H1 (cell line): ENCODE measurements around the gene SRPRB. TPM values are rescaled to one million over a fixed set of nuclear protein-coding genes. Genes with fewer than 3 reads are reported as not detected.

ENCODE experiments used
- CTCF ChIA-PET: fragments of 300-600 bp; sonication (Branson Sonifier 250); formaldehyde crosslinking; loops from one replicate; lab custom pipeline; 2021; ENCODE audit not compliant: partially characterized antibody; lab: Charles Lee
- POLR2A ChIA-PET: fragments of 300-600 bp; sonication (Branson Sonifier 250); formaldehyde crosslinking; loops from one replicate; lab custom pipeline; 2021; ENCODE audit warnings: inconsistent platforms; ENCODE audit not compliant: partially characterized antibody; lab: Charles Lee
- DNase-seq, 2 experiments: peaks; one replicate each; pipeline versions ENCODE4 v3.0.0 to v3.0.0-alpha.2; 2010 to 2022; ENCODE audit warnings: low spot score in 2 of 2, low read depth in 1 of 2, mixed read lengths in 1 of 2
- FAIRE-seq: peaks from 2 replicates; lab custom pipeline; 2011; peaks lifted over from hg19 to GRCh38; lab: Jason Lieb, UNC
- H2AFZ ChIP-seq: 2 replicates; pipeline ENCODE4 v1.8.1; 2012; ENCODE audit warnings: low read length, inconsistent platforms
- H2AK5ac ChIP-seq: 2 replicates; pipeline ENCODE4 v1.6.1; 2013; ENCODE audit warnings: low read depth, low read length
- H2BK120ac ChIP-seq: replicated peaks from 2 replicates; pipeline ENCODE3; 2013; ENCODE audit warnings: low read depth, low read length, inconsistent platforms
- H2BK12ac ChIP-seq: 2 replicates; pipeline ENCODE4 v1.6.1; 2013; ENCODE audit warnings: low read depth, low read length
- H2BK15ac ChIP-seq: 2 replicates; pipeline ENCODE4 v1.6.1; 2013; ENCODE audit warnings: low read length
- H2BK20ac ChIP-seq: 2 replicates; pipeline ENCODE4 v1.6.1; 2013; ENCODE audit warnings: low read length
- H2BK5ac ChIP-seq: 2 replicates; pipeline ENCODE4 v1.6.1; 2013; ENCODE audit warnings: low read depth, low read length
- H3K14ac ChIP-seq: 2 replicates; pipeline ENCODE4 v1.6.1; 2013; ENCODE audit warnings: inconsistent platforms; ENCODE audit not compliant: insufficient read length
- H3K18ac ChIP-seq: 2 replicates; pipeline ENCODE4 v1.6.1; 2013; ENCODE audit warnings: low read length; ENCODE audit errors: extremely low read depth
- H3K23ac ChIP-seq: 2 replicates; pipeline ENCODE4 v1.6.1; 2013; ENCODE audit warnings: inconsistent platforms; ENCODE audit not compliant: insufficient read length
- H3K23me2 ChIP-seq: 2 replicates; pipeline ENCODE4 v1.6.1; 2013; ENCODE audit warnings: low read depth, low read length
- H3K27ac ChIP-seq: 2 replicates; pipeline ENCODE4 v1.6.1; 2011; ENCODE audit warnings: low read depth, low read length, inconsistent platforms
- H3K27me3 ChIP-seq, 4 experiments: replicated peaks in 1 of 4; 1 replicate in 1 of 4; 2 replicates in 3 of 4; pipeline versions ENCODE4 v1.6.1 to v1.8.1; 2011 to 2013; ENCODE audit warnings: low read length in 3 of 4, mild to moderate bottlenecking in 3 of 4, inconsistent platforms in 2 of 4, mixed read lengths in 2 of 4, moderate library complexity in 1 of 4; ENCODE audit not compliant: control insufficient read depth in 3 of 4, insufficient read depth in 3 of 4; ENCODE audit errors: extremely low read depth in 1 of 4
- H3K36me3 ChIP-seq, 4 experiments: 2 replicates each; pipeline versions ENCODE4 v1.6.1 to v1.8.1; 2011 to 2013; ENCODE audit warnings: mild to moderate bottlenecking in 4 of 4, low read length in 3 of 4, moderate library complexity in 2 of 4, control low read depth in 1 of 4, inconsistent platforms in 1 of 4; ENCODE audit not compliant: insufficient read depth in 4 of 4, control insufficient read depth in 2 of 4
- H3K4ac ChIP-seq: replicated peaks from 2 replicates; pipeline ENCODE3; 2013; ENCODE audit warnings: low read length, low read depth, mixed read lengths, inconsistent platforms; ENCODE audit not compliant: insufficient read length
- H3K4me1 ChIP-seq, 4 experiments: replicated peaks in 1 of 4; 1 replicate in 1 of 4; 2 replicates in 3 of 4; pipeline versions ENCODE4 v1.6.1 to v1.8.1; 2011 to 2013; ENCODE audit warnings: low read length in 3 of 4, inconsistent platforms in 2 of 4, mixed read lengths in 1 of 4; ENCODE audit not compliant: insufficient read depth in 4 of 4, control insufficient read depth in 3 of 4
- H3K4me2 ChIP-seq, 2 experiments: 2 replicates each; pipeline versions ENCODE4 v1.6.1 to v1.8.1; 2011 to 2013; ENCODE audit warnings: low read depth in 2 of 2, low read length in 2 of 2, control low read depth in 1 of 2, inconsistent platforms in 1 of 2, mild to moderate bottlenecking in 1 of 2; ENCODE audit not compliant: insufficient read depth in 1 of 2
- H3K4me3 ChIP-seq, 4 experiments: fragments of 200-600, 300-600 bp in 1 of 4; sonication (generic), shearing (Covaris generic), sonication (Bioruptor Twin) in 1 of 4; 2 replicates each; pipeline versions ENCODE4 v1.5.1 to v1.8.1; 2011 to 2016; ENCODE audit warnings: low read length in 4 of 4, low read depth in 3 of 4, control low read depth in 2 of 4, inconsistent platforms in 2 of 4, mild to moderate bottlenecking in 2 of 4, mixed read lengths in 1 of 4, moderate library complexity in 1 of 4; ENCODE audit not compliant: insufficient read depth in 2 of 4; ENCODE audit errors: extremely low read depth in 1 of 4
- H3K56ac ChIP-seq: replicated peaks from 2 replicates; pipeline ENCODE3; 2013; ENCODE audit warnings: low read depth, mild to moderate bottlenecking, mixed read lengths, low read length, inconsistent platforms; ENCODE audit not compliant: insufficient read length
- H3K79me1 ChIP-seq: 2 replicates; pipeline ENCODE4 v1.6.1; 2013; ENCODE audit warnings: low read depth, low read length, control low read depth
- H3K79me2 ChIP-seq, 2 experiments: 2 replicates each; pipeline versions ENCODE4 v1.6.1 to v1.8.1; 2012 to 2013; ENCODE audit warnings: low read length in 2 of 2, mild to moderate bottlenecking in 2 of 2, inconsistent platforms in 1 of 2; ENCODE audit not compliant: insufficient read depth in 2 of 2, control insufficient read depth in 1 of 2
- H3K9ac ChIP-seq, 4 experiments: replicated peaks in 1 of 4; 1 replicate in 1 of 4; 2 replicates in 3 of 4; pipeline versions ENCODE4 v1.6.1 to v1.8.1; 2011 to 2013; ENCODE audit warnings: low read depth in 3 of 4, low read length in 3 of 4, control low read depth in 2 of 4, mild to moderate bottlenecking in 2 of 4, moderate library complexity in 2 of 4, inconsistent platforms in 1 of 4; ENCODE audit errors: extremely low read depth in 1 of 4
- H3K9me3 ChIP-seq, 2 experiments: 2 replicates each; pipeline versions ENCODE4 v1.6.1 to v1.8.1; 2012 to 2013; ENCODE audit warnings: mild to moderate bottlenecking in 2 of 2, moderate library complexity in 2 of 2, control low read depth in 1 of 2, inconsistent platforms in 1 of 2, low read depth in 1 of 2, low read length in 1 of 2, mixed read lengths in 1 of 2; ENCODE audit not compliant: insufficient read depth in 2 of 2
- H4K20me1 ChIP-seq, 2 experiments: replicated peaks in 1 of 2; 2 replicates each; pipeline versions ENCODE3 to v1.8.1; 2011 to 2013; ENCODE audit warnings: inconsistent platforms in 2 of 2, low read length in 2 of 2, mild to moderate bottlenecking in 1 of 2; ENCODE audit not compliant: insufficient read depth in 2 of 2, control insufficient read depth in 1 of 2
- H4K5ac ChIP-seq: 2 replicates; pipeline ENCODE4 v1.6.1; 2013; ENCODE audit warnings: low read length, low read depth, mixed read lengths, inconsistent platforms; ENCODE audit not compliant: insufficient read length
- H4K8ac ChIP-seq: 2 replicates; pipeline ENCODE4 v1.8.0; 2013; ENCODE audit warnings: mild to moderate bottlenecking, moderate library complexity, low read length, inconsistent platforms; ENCODE audit not compliant: insufficient read depth; ENCODE audit errors: extremely low read depth
- H4K91ac ChIP-seq: replicated peaks from 2 replicates; pipeline ENCODE3; 2013; ENCODE audit warnings: low read length, mixed read lengths, inconsistent platforms; ENCODE audit not compliant: insufficient read length
- BACH1 ChIP-seq: IDR thresholded peaks from 2 replicates; pipeline ENCODE4 v1.6.1; 2012; ENCODE audit warnings: low read length, improper control_type of control experiment
- CREB1 ChIP-seq: IDR thresholded peaks from 2 replicates; pipeline ENCODE4 v1.6.1; 2012; ENCODE audit warnings: inconsistent platforms
- GABPA ChIP-seq: IDR thresholded peaks from 2 replicates; pipeline ENCODE4 v1.6.1; 2011; ENCODE audit warnings: mild to moderate bottlenecking, low read length, moderate library complexity, borderline replicate concordance; ENCODE audit not compliant: insufficient read depth
- HDAC6 ChIP-seq: IDR thresholded peaks from one replicate; pipeline ENCODE4 v1.7.1; 2012; ENCODE audit warnings: low read depth, mild to moderate bottlenecking, inconsistent platforms, low read length, moderate library complexity
- JUND ChIP-seq: IDR thresholded peaks from 2 replicates; pipeline ENCODE4 v1.6.1; 2011; ENCODE audit warnings: mild to moderate bottlenecking, improper control_type of control experiment, low read length
- KDM1A ChIP-seq: fragments of 200-600, 300-600 bp; sonication (generic); IDR thresholded peaks from 2 replicates; pipeline ENCODE4 v1.7.1; 2016; ENCODE audit warnings: mild to moderate bottlenecking, low read length, borderline replicate concordance
- KDM4A ChIP-seq: IDR thresholded peaks from one replicate; pipeline ENCODE4 v1.7.1; 2012; ENCODE audit warnings: low read depth, mild to moderate bottlenecking, moderate library complexity, low read length, inconsistent platforms; ENCODE audit not compliant: severe bottlenecking
- KDM5A ChIP-seq: fragments of 200-600 bp; IDR thresholded peaks from 2 replicates; pipeline ENCODE4 v1.7.1; 2012; ENCODE audit warnings: mild to moderate bottlenecking, low read length, inconsistent platforms, mixed read lengths
- POU5F1 ChIP-seq: IDR thresholded peaks from 2 replicates; pipeline ENCODE4 v1.6.1; 2011; ENCODE audit warnings: low read depth, mild to moderate bottlenecking, low read length, moderate library complexity
- SRF ChIP-seq: IDR thresholded peaks from 2 replicates; pipeline ENCODE4 v1.6.1; 2011; ENCODE audit warnings: mild to moderate bottlenecking, low read depth, low read length, moderate library complexity
- WGBS, 2 experiments: shearing (Covaris generic) in 1 of 2; methylation state at CpG; one replicate each; pipeline versions ENCODE4 v1.1.6 to v1.1.7; 2013 to 2015; ENCODE audit warnings: low lambda C conversion rate in 2 of 2, mixed read lengths in 2 of 2, inconsistent platforms in 1 of 2, low coverage in 1 of 2, missing lambda C conversion rate in 1 of 2; ENCODE audit not compliant: insufficient replicate concordance in 2 of 2, insufficient coverage in 1 of 2, insufficient read length in 1 of 2; ENCODE audit errors: extremely low coverage in 1 of 2, missing lambda C conversion rate in 1 of 2; 5-methylcytosine and 5-hydroxymethylcytosine counted together
- polyA plus RNA-seq, 7 experiments: library from polyadenylated mRNA; depleted of rRNA in 3 of 7; stranded (reverse) in 5 of 7; unstranded in 2 of 7; fragments of >200 nt in 5 of 7; fragments of 200-250 nt in 2 of 7; gene quantifications; 1 replicate in 5 of 7; 2 replicates in 1 of 7; 4 replicates in 1 of 7; pipeline versions ENCODE4 v1.2.1 to v1.2.3, GENCODE V29; 2011 to 2013; ENCODE audit warnings: missing spikeins in 2 of 7, mixed read lengths in 2 of 7
- total RNA-seq: library from RNA; stranded (reverse); fragmentation: NEBNext Ultra II Directional; extraction: Animal tissue kit (Norgen Biotek cat#: 25700); gene quantifications from 2 replicates; pipeline ENCODE4 v1.2.1, GENCODE V29; 2021
- TF ChIP-seq, protein P1 (sequence below): IDR thresholded peaks from 2 replicates; pipeline ENCODE4 v1.6.1; 2012; ENCODE audit warnings: inconsistent platforms

SRPRB gene
- total and polyA plus RNA-seq, 2 of the 8 experiments (the other 6 are each of a cell fraction or from before 2014, with no cell fraction given): 15.9 to 49.8 TPM

DNA sequence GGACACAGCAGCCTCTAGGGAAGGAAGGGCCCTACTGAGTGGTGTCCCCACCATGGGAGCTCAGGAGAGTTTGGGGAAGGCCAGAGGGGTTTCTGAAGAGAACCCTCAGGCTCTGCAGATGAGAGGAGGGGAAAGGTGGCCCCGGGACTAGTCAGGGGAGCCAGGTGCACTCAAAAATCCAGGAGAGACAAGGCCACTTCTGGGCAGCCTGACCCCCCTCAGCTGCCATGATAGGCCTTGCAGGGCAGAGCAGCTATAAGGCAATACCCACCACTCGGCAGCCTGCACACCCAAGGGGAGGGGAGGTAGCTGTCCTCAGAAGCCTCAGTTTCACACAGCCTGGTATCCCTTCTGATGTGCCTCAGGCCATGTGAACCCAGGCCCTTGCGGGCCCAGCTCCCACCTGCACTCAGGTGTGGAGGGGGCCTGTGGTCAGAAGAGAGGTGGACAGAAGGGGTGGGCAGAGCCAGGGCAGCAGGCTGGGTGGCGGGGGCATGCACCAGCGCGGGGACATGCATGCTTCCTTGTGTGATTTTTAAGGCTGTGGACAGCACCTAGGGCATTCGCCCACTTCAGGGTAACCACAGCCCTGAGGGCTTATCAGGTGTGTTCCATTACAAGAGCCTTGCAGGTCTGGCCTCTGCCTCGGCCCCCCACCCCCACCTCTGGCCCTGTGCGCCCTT is 34.6 kb downstream of the SRPRB start:
- Histone ChIP-seq H3K9ac (no peak overlapping the region), H2BK120ac (no peak overlapping the region), H3K23ac (no peak overlapping the region), H2BK20ac (no peak overlapping the region), H4K91ac (no peak overlapping the region), H3K27me3 (no peaks in the 10 kb centered on the region), H4K8ac (no peak overlapping the region), H3K79me1 (no peaks in the 10 kb centered on the region), H2AK5ac (no peak overlapping the region), H4K5ac (no peak overlapping the region), H3K23me2 (peaks cover 3% of the 10 kb centered on the region; the same call in 1 of the 2 replicates), H4K20me1 (no peaks in the 10 kb centered on the region), H3K4me3 (no peak overlapping the region), H3K27ac (no peak overlapping the region), H3K18ac (no peak overlapping the region), H2BK12ac (no peak overlapping the region), H2BK5ac (no peak overlapping the region), H3K56ac (no peak overlapping the region), H2AFZ (no peak overlapping the region), H3K14ac (no peak overlapping the region), H2BK15ac (no peak overlapping the region), H3K4ac (no peak overlapping the region), H3K36me3 (no peaks in the 10 kb centered on the region; a peak in 3 of 8 replicates), H3K4me2 (no peak overlapping the region), H3K79me2 (no peaks in the 10 kb centered on the region), H3K9me3 (no peaks in the 10 kb centered on the region), H3K4me1 (peaks cover 0 to 2% (median 0%) of the 10 kb centered on the region in 4 experiments; a peak in 1 of 7 replicates)
- TF ChIP-seq GABPA: no peak
- TF ChIP-seq JUND: no peak
- TF ChIP-seq KDM1A: no peak
- no peak for TF ChIP-seq CREB1
- TF ChIP-seq HDAC6: no peak
- no peak for TF ChIP-seq BACH1
- no peak for TF ChIP-seq SRF
- no peak for TF ChIP-seq POU5F1
- TF ChIP-seq KDM4A: no peak
- TF ChIP-seq, protein P1, sequence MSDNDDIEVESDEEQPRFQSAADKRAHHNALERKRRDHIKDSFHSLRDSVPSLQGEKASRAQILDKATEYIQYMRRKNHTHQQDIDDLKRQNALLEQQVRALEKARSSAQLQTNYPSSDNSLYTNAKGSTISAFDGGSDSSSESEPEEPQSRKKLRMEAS: no peak
- TF ChIP-seq KDM5A: no peak
- ChIA-PET POLR2A (no interaction called here), CTCF (interaction anchor here (0.7 to 1.9 kb wide), 4 partner anchors 14 to 32 kb away, joined by 3 to 5 read pairs (median 4); no protein-coding TSS in a partner anchor)
- 96% methylated on average over 7 of the region's 9 CpGs; no CpG with 5 or more reads in 1 of the 2 experiments for WGBS, 2 experiments
- DNase-seq (no peak), FAIRE-seq (no peak)
